ENCODE measurements around the gene UBE2M.
"Not testable (repeated sequence)": the region's sequence is repeated elsewhere in the genome, so short reads cannot be mapped to it uniquely, and the experiment has no call there.

The UBE2M gene

DNA sequence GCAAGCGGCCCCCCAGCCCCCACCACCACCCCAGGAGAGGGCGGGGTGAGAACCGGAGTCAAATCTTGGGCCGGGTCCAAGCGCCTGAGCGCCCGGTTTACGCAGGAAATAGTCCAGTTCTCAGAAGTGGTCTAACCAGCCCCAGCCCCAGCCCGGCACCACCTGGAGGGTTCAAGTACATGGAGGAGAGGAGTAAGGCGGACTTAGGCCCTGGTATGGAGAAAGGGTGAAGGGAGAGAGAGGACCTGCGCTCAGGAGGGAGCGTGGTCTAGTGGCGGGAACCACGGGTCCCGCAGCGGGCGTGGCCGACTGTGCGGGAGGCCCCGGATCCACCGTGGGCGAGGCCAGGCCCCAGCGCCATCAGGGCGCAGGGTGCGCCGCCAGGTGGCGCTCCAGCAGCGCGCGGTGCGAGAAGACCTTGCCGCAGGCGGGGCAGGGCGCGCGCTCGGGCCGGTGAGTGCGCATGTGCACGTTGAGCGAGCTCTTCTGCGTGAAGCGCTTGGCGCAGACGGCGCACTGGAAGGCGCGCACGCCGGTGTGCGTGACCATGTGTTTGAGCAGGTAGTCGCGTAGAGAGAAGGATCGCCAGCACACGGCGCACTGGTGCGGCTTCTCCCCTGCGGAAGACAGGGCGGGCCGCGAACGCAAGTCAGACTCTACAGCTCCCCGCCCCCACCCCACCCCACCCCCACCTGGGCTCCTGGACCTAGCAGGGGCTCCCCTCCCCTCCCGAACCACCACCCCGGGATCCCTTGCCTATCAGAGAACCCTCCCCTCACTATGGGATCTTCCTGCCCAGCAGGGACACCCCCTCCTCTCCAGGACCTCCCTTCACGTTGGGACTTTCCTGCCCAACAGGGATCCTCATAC lies 44.5 kb downstream of the UBE2M start:
- peak; percentile 25 for DNase-seq (ENCODE audit: extremely low read depth, low read depth)
- peak overlapping the region; percentile 31 for H3K4me3 ChIP-seq (replicated peaks; ENCODE audit: low read depth, low read length)
- TF ChIP-seq, protein P1, sequence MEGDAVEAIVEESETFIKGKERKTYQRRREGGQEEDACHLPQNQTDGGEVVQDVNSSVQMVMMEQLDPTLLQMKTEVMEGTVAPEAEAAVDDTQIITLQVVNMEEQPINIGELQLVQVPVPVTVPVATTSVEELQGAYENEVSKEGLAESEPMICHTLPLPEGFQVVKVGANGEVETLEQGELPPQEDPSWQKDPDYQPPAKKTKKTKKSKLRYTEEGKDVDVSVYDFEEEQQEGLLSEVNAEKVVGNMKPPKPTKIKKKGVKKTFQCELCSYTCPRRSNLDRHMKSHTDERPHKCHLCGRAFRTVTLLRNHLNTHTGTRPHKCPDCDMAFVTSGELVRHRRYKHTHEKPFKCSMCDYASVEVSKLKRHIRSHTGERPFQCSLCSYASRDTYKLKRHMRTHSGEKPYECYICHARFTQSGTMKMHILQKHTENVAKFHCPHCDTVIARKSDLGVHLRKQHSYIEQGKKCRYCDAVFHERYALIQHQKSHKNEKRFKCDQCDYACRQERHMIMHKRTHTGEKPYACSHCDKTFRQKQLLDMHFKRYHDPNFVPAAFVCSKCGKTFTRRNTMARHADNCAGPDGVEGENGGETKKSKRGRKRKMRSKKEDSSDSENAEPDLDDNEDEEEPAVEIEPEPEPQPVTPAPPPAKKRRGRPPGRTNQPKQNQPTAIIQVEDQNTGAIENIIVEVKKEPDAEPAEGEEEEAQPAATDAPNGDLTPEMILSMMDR (IDR thresholded peaks at IDR 0.05; ENCODE audit: low read depth, low read length, missing control alignments), result peak; percentile 64

DNA sequence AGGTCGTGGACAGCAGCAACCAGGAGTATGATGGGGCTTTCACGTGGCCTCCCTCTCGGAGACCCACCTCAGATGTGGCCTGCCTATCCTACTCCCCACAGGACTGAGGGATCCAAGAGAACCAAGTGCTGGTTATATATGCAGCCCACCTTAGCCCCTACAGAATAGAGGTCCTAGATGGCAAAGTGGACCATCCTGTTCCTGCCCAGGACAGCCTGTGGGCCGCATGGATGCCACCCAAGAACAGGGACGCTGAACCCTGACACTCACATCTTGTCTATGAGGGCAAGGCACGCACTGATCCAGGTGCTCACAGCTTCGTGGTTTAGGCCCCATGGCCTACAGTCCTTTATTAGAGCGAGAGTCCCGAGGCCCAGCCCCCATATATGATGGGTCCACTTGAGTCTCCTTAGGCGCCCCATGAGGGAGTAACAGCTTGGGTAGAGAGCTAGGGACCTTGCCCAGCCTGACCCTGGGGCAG lies 45.2 kb downstream of the UBE2M start:
- H3K4me3 ChIP-seq (replicated peaks; ENCODE audit: low read depth, low read length), result no peak overlapping the region
- no peak for DNase-seq (ENCODE audit: extremely low read depth, low read depth)
- TF ChIP-seq, protein P1 (IDR thresholded peaks at IDR 0.05; ENCODE audit: low read depth, low read length, missing control alignments), result no peak

DNA sequence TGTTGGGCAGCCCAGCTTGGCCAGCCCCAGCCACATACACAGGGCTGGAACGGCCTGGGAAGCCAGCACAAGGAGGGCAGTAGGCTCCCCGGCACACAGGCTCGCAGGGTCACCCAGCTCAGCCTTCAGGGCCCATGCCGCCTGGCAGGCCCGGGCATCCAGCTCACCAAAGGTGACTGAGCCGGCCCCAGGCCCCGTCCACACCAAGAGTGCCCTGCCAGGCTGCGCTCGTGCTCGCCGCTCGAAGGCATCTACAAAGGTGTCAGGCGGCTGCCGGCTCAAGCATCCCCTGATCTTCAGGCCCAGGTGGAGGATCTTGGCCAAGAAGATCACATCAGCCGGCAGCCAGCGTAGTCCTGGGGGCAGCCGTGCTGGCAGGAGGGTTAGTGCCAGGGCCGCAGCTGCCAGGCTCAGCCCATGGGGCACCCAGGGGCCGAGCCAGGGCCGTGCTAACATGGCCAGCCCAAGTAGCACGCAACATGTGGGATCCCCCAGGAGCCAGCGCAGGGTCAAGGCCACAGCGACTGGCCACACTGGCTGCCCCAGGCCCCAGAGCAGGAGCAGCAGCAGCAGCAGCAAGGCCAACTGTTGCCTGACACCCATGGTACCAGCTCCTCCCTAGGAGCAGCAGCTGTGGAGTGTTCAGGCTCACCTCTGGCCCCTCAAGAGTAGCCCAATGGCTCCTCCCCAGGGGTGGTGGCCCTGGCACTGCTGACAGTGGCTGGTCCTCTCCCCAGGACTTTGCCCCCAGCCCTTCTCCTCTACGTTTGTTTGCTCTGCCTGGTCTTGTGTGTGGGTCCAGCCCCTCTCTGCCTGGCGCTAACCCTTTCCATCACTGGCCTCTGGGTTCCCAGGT lies 46.8 kb downstream of the UBE2M start, which contains the start of gene SLC27A5:
Gene SLC27A5, minus strand, starts transcription at position 640 of the 856 bp plus-strand sequence. Its CDS starts 37 bp downstream, at position 603.
- no peak for DNase-seq (ENCODE audit: extremely low read depth, low read depth)

DNA sequence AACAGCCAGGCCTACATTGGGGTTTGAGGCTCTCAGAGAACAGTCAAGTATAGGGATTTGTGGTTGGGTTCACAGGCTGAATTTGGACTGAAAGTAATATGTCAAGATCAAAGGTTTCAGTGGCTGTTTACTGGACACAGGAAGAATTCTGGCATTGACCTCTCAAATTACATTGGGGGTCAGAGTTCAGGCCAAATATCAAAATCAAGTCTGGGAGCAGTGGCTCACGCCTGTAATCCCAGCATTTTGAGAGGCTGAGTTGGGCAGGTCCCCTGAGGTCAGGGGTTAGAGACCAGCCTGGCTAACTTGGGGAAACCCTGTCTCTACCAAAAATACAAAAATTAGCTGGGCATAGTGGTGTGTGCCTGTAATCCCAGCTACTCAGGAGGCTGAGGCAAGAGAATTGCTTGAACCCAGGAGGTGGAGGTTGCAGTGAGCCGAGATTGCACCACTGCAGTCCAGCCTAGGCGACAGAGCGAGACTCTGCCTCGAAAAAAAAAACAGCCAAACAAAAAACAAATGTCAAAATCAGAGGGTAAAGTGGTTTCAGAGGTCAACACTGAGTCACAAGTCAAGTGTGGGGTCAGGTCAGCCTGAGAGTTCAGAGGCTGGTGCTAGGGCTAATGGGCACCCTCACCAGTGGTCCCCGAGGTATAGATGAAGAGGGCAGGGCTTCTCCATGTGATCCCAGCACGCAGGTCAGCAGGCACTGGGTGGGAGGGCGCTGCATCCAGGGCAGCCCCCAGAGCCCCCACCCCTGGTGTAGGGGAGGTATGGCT lies 48.1 kb downstream of the UBE2M start:
- TF ChIP-seq, protein P1 (IDR thresholded peaks at IDR 0.05; ENCODE audit: low read depth, low read length, missing control alignments), result no peak
- DNase-seq (ENCODE audit: extremely low read depth, low read depth), result no peak
- H3K4me3 ChIP-seq (replicated peaks; ENCODE audit: low read depth, low read length), result no peak overlapping the region

More for the DNA sequence above, 46.8 kb downstream of the UBE2M start, which contains the start of gene SLC27A5:
- H3K4me3 ChIP-seq (replicated peaks; ENCODE audit: low read depth, low read length), result no peak within 1 kb of the TSS
- TF ChIP-seq, protein P1 (IDR thresholded peaks at IDR 0.05; ENCODE audit: low read depth, low read length, missing control alignments), result no peak

DNA sequence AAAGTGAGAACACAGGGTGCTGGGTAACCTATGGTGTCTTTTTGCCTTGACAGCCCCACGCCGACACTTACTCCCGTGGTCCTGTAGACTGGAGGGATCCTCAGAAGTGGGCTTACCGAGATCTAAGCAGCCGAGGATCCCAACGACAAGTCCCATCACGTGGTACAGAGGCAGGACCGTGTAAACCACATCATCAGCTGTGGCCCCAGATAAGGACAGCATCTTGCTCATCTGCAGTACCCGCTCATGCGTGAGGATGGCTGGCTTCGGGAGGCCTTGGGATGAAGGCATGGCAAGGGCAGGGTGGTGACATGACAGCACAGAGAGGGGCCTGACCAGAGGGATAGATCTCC lies 48.7 kb downstream of the UBE2M start:
- no peak overlapping the region for H3K4me3 ChIP-seq (replicated peaks; ENCODE audit: low read depth, low read length)
- TF ChIP-seq, protein P1 (IDR thresholded peaks at IDR 0.05; ENCODE audit: low read depth, low read length, missing control alignments), result no peak
- no peak for DNase-seq (ENCODE audit: extremely low read depth, low read depth)

DNA sequence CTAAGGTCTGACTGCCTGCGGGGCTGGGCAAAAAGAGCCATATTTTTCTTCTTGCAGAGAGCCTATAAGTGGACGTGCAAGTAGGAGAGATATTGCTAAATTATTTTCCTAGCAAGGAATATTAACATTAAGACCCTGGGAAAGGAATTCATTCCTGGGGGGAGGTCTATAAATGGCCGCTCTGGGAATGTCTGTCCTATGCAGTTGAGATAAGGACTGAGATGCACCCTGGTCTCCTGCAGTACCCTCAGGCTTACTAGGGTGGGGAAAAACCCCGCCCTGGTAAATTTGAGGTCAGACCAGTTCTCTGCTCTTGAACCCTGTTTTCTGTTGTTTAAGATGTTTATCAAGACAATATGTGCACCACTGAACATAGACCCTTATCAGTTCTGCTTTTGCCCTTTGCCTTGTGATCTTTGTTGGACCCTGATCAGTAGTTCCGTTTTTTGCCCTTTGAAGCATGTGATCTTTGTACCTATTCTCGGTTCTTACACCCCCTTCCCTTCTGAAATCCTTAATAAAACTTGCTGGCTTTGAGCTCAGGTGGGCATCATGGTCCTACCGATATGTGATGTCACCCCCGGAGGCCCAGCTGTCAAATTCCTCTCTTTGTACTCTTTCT lies 50.7 kb downstream of the UBE2M start:
- not testable (repeated sequence) for DNase-seq (ENCODE audit: extremely low read depth, low read depth); H3K4me3 ChIP-seq (replicated peaks; ENCODE audit: low read depth, low read length)

All from HFF-Myc (cell line).